Nephron progenitor cell (in vitro differentiated cells): ENCODE results near the gene PLXNB1.

Source experiments
- DNase-seq: peaks from one replicate; pipeline ENCODE4 v3.0.0; 2021
- H3K27ac Mint-ChIP-seq: 2 replicates; pipeline ENCODE4 v1.8.0; 2021; ENCODE audit warnings: mild to moderate bottlenecking, moderate library complexity, mixed read lengths
- H3K27me3 Mint-ChIP-seq: 2 replicates; pipeline ENCODE4 v1.8.0; 2021; ENCODE audit warnings: mild to moderate bottlenecking, low read depth, mixed read lengths; ENCODE audit not compliant: poor library complexity
- H3K36me3 Mint-ChIP-seq: 2 replicates; pipeline ENCODE4 v1.8.0; 2021; ENCODE audit warnings: low read depth, mixed read lengths
- H3K4me1 Mint-ChIP-seq: 2 replicates; pipeline ENCODE4 v1.8.0; 2021; ENCODE audit warnings: mixed read lengths
- H3K4me3 Mint-ChIP-seq: 2 replicates; pipeline ENCODE4 v1.8.0; 2021; ENCODE audit warnings: mild to moderate bottlenecking, moderate library complexity, mixed read lengths
- H3K9me3 Mint-ChIP-seq: 2 replicates; pipeline ENCODE4 v1.8.0; 2021; ENCODE audit warnings: mild to moderate bottlenecking, moderate library complexity, mixed read lengths
- CTCF ChIP-seq: fragments of 200-600 bp; sonication (generic); IDR thresholded peaks from 2 replicates; pipeline ENCODE4 v1.5.0; 2021; ENCODE audit warnings: antibody characterized with exemption

The PLXNB1 gene

GRCh38 chr3:48397767-48398681, 31.9 kb downstream of the PLXNB1 start:
- TF ChIP-seq CTCF = no peak
- Mint-ChIP-seq H3K27me3 (peaks cover 9% of the 10 kb centered on the region), H3K4me3 (no peak overlapping the region)

GRCh38 chr3:48395714-48396113, 34.2 kb downstream of the PLXNB1 start:
- H3K9me3 Mint-ChIP-seq = peaks cover 7% of the 10 kb centered on the region
- no peak for DNase-seq

More at GRCh38 chr3:48397767-48398681, 31.9 kb downstream of the PLXNB1 start:
- Mint-ChIP-seq H3K36me3 (peaks cover 10% of the 10 kb centered on the region), H3K4me1 (peaks cover 4% of the 10 kb centered on the region), H3K9me3 (no peaks in the 10 kb centered on the region), H3K27ac (no peak overlapping the region)
- DNase-seq = no peak

GRCh38 chr3:48394391-48394790, 35.5 kb downstream of the PLXNB1 start:
- H3K27me3 Mint-ChIP-seq = peaks cover 9% of the 10 kb centered on the region
- H3K36me3 Mint-ChIP-seq = peaks cover 5% of the 10 kb centered on the region
- no peak for DNase-seq
- peaks cover 7% of the 10 kb centered on the region for H3K9me3 Mint-ChIP-seq
- no peak overlapping the region for H3K4me3 Mint-ChIP-seq
- H3K4me1 Mint-ChIP-seq = peaks cover 4% of the 10 kb centered on the region
- no peak for TF ChIP-seq CTCF
- no peak overlapping the region for H3K27ac Mint-ChIP-seq

More at GRCh38 chr3:48395714-48396113, 34.2 kb downstream of the PLXNB1 start:
- H3K36me3 Mint-ChIP-seq = peaks cover 7% of the 10 kb centered on the region
- H3K27ac Mint-ChIP-seq = no peak overlapping the region
- H3K27me3 Mint-ChIP-seq = peaks cover 9% of the 10 kb centered on the region
- no peak overlapping the region for H3K4me3 Mint-ChIP-seq
- TF ChIP-seq CTCF = no peak
- H3K4me1 Mint-ChIP-seq = peaks cover 4% of the 10 kb centered on the region

GRCh38 chr3:48388966-48389365, 40.9 kb downstream of the PLXNB1 start:
- no peak for DNase-seq
- no peaks in the 10 kb centered on the region for H3K4me1 Mint-ChIP-seq
- TF ChIP-seq CTCF = no peak
- H3K4me3 Mint-ChIP-seq = no peak overlapping the region
- no peak overlapping the region for H3K27ac Mint-ChIP-seq
- H3K27me3 Mint-ChIP-seq = peaks cover 15% of the 10 kb centered on the region
- peaks cover 14% of the 10 kb centered on the region for H3K36me3 Mint-ChIP-seq
- H3K9me3 Mint-ChIP-seq = peaks cover 22% of the 10 kb centered on the region

- no peak for TF ChIP-seq CTCF
- H3K9me3 Mint-ChIP-seq = peaks cover 22% of the 10 kb centered on the region
- H3K36me3 Mint-ChIP-seq = peaks cover 14% of the 10 kb centered on the region
- H3K27me3 Mint-ChIP-seq = peaks cover 19% of the 10 kb centered on the region
- H3K4me1 Mint-ChIP-seq = no peaks in the 10 kb centered on the region
- no peak overlapping the region for H3K27ac Mint-ChIP-seq
- no peak for DNase-seq
- no peak overlapping the region for H3K4me3 Mint-ChIP-seq
These were observed 42.3 kb downstream of the PLXNB1 start for GRCh38 chr3:48387634-48388033.
